ENCODE measurements around the gene LMBRD1. TPM values are rescaled to one million over a fixed set of nuclear protein-coding genes. Genes with fewer than 3 reads are reported as not detected.

Gene LMBRD1
- total RNA-seq, 4 donors from 2014 or later: 41.6 to 66.0 (median 57.1) TPM

DNA sequence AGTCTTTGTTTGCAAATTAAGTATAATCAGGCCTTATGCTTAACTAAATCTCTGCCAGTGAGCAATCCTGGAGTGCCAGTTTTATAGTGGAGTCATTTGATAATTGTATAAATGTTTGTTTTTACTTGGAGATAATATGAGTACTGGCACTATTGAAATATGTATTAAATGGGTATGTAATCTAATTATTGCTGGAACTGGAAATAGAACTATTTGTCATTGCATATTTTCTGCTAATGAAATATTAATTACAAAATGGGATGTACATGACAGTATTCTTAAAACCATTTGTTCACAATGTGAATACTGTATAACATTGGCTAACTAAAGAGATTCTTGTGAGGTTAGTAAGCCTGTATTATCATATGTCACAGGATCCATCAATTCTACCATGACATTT lies 20.5 kb upstream of the LMBRD1 start:
- no peak for ATAC-seq (ENCODE audit: low FRiP score)

DNA sequence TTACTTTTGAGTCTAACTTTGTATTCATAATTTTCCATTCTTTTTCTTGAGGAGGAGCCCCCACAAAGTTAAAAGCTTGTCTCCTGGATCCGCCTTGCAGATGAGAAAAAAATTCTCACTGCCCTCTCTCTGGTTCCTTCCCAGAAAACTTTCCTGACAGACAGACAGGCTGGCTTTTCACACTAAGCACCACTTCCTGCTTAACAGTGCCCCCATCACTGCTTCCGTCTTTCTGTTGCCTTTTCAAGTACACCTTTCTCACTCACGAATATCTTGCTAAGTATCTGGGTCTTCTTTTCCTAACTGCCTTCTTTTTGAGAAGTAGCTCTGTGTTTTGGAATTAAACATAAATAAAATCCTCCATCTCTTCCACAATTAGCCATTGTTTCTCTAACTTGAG lies 19.8 kb upstream of the LMBRD1 start:
- no peak for ATAC-seq (ENCODE audit: low FRiP score)
- TF ChIP-seq, protein P1, sequence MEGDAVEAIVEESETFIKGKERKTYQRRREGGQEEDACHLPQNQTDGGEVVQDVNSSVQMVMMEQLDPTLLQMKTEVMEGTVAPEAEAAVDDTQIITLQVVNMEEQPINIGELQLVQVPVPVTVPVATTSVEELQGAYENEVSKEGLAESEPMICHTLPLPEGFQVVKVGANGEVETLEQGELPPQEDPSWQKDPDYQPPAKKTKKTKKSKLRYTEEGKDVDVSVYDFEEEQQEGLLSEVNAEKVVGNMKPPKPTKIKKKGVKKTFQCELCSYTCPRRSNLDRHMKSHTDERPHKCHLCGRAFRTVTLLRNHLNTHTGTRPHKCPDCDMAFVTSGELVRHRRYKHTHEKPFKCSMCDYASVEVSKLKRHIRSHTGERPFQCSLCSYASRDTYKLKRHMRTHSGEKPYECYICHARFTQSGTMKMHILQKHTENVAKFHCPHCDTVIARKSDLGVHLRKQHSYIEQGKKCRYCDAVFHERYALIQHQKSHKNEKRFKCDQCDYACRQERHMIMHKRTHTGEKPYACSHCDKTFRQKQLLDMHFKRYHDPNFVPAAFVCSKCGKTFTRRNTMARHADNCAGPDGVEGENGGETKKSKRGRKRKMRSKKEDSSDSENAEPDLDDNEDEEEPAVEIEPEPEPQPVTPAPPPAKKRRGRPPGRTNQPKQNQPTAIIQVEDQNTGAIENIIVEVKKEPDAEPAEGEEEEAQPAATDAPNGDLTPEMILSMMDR (IDR thresholded peaks at IDR 0.05): no peak

More for the DNA sequence above, 20.5 kb upstream of the LMBRD1 start:
- DNase-seq (ENCODE audit: low spot score): no peak
- TF ChIP-seq, protein P1 (IDR thresholded peaks at IDR 0.05): no peak

DNA sequence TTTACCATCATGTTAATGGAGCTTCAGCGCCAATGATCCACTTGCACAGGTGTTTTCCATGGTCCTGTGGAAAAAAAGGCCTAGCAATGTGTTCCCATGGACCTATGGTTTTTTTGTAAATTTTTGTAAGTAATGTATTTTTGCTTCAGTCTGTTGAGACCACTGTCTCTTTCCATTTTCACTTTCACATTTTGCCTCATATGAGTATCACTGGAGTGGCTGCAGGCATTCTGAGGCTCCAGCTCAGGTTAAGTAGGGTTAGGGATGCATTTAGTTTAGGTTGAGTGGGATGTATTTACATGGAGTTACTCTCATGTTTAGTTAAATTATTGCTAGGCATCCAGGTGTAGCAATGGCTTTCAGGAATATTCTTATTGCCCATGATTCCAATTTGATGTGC lies 19.2 kb upstream of the LMBRD1 start:
- ATAC-seq (ENCODE audit: low FRiP score) (no peak), DNase-seq (ENCODE audit: low spot score) (no peak)
- TF ChIP-seq, protein P1 (IDR thresholded peaks at IDR 0.05): no peak

More for the DNA sequence above, 19.8 kb upstream of the LMBRD1 start:
- no peak for DNase-seq (ENCODE audit: low spot score)

DNA sequence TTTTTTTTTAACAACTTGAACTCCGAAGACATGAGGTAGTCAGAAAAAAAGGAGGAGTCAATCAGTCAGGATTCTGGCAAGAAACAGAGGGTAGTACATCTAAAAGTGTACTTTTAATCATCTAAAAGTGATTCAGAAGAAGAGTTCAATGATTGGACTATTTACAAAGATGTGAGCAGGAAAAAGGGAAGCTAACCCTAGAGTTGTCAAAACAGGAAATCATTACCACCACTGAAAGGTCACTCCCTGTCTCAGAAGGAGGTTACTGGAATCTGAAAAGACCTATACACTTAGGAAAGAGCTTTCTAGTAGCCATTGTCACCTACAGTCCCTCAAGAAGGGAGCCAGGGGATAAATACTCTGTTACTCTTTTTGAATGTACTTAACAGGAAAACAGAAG lies 16.7 kb upstream of the LMBRD1 start:
- TF ChIP-seq, protein P1 (IDR thresholded peaks at IDR 0.05): no peak
- ATAC-seq (ENCODE audit: low FRiP score): no peak
- no peak for DNase-seq (ENCODE audit: low spot score)

DNA sequence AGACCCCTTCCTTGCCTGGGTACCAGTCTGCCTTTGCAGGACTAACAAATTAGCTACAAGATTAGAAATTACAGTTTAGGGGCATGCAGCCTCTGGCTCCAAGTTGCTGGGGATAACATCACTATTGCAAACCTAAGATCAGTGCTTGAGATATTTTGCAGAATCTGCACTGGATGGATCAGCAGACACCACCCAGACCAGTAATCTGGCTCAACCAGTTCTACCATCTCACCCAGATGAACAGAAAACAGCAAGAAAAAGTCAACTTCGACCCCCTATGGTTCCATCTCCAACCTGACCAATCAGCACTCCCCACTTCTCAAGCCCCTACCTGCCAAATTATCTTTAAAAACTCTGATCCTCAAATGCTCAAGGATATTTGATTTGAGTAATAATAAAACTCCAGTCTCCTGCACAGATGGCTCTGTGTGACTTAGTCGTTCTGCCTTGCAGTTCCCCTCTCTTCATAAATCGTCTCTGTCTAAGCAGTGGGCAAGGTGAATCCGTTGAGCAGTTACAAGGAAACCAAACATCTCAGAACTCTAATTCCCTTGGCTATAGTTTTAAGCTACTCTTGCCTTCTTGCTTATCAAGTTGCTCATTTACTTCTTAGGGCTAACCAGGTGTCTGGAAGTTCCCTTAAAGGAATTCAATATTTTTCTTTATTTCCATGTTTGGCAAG lies 16.1 kb upstream of the LMBRD1 start:
- no peak for ATAC-seq (ENCODE audit: low FRiP score)
- TF ChIP-seq, protein P1 (IDR thresholded peaks at IDR 0.05): no peak
- no peak for DNase-seq (ENCODE audit: low spot score)

DNA sequence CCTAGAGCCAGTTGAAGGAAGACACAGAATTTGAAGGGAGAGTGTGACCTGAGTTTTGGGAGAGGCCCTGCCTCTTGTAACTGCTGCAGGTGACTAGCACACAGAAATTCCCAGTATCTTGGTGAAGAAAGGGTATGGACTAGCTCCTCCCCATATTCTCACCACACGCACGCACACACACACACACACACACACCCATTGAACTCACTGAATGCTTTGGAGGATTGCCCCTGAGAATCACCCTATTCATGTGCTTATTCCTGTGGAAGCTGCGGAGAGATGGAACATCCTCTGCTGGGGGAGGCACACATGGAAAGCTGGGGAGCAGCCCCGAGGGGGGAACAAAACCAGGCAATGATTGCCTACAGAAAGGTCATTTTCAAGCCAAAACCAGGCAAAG lies 6.2 kb upstream of the LMBRD1 start:
- TF ChIP-seq, protein P1 (IDR thresholded peaks at IDR 0.05): no peak
- DNase-seq (ENCODE audit: low spot score) (no peak), ATAC-seq (ENCODE audit: low FRiP score) (no peak)

DNA sequence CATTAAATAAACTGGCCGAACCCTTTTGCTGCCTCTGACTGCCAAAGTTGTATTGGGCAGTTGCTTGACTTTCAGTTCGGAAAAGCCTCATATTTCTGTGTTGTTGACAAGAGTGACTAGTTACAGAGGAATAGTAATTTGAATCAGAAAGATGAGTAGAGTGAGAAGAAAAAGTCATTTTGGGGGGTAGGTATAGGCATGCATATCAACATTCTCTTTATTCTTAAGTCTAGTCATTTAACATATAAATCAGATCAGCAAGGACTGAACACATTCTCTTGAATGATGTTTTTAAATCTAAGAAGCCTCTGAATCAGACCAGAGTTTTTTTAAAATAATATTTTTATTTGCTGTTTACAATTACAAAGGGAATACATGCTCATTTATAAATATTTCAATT lies 4.9 kb upstream of the LMBRD1 start:
- ATAC-seq (ENCODE audit: low FRiP score): no peak
- no peak for DNase-seq (ENCODE audit: low spot score)
- TF ChIP-seq, protein P1 (IDR thresholded peaks at IDR 0.05): no peak
